Measurements from ENCODE around the gene SARS1. TPM values are rescaled to one million over a fixed set of nuclear protein-coding genes. Genes with fewer than 3 reads are reported as not detected.

SARS1 gene
- total and polyA plus RNA-seq, 8 donors = 139 to 189 (median 145) TPM

DNA sequence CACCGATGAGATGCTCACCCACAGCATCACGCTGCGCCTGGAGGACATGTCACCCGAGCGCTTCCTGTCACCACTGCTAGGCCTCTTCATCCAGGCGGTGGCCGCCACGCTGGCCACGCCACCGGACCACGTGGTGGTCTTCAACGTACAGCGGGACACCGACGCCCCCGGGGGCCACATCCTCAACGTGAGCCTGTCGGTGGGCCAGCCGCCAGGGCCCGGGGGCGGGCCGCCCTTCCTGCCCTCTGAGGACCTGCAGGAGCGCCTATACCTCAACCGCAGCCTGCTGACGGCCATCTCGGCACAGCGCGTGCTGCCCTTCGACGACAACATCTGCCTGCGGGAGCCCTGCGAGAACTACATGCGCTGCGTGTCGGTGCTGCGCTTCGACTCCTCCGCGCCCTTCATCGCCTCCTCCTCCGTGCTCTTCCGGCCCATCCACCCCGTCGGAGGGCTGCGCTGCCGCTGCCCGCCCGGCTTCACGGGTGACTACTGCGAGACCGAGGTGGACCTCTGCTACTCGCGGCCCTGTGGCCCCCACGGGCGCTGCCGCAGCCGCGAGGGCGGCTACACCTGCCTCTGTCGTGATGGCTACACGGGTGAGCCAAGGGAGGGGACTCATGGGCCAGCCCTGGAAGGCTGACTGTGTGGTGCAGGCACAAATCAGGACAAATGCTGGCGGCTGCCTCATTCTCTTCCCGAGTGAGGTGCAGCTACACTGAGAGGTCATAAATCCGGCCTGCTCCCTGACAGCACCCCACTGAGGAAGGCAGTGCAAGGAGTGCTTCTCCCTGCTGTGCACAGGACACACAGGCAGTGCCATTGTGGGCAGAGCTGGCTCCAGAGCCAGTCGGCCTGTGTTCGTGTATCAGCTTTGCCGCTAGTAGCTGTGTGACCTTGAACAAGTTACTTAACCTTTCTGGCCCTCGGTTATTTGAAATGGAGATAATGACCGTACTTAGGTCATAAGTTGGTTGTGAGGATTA, 45.1 kb downstream of the SARS1 start:
- no peak for ATAC-seq
- H3K4me1 ChIP-seq = peaks cover 13 to 16% of the 10 kb centered on the region in 2 donors
- no peak for TF ChIP-seq CTCF (IDR thresholded peaks at IDR 0.05)
- H3K9me3 ChIP-seq = no peaks in the 10 kb centered on the region
- peak in 1 of 4 donors; percentile 73 for DNase-seq
- H3K4me3 ChIP-seq = no peak overlapping the region
- H3K27ac ChIP-seq = no peak overlapping the region
- intact Hi-C loops (cut with DNase I) = no loop called here
- no peaks in the 10 kb centered on the region for H3K36me3 ChIP-seq
- H3K27me3 ChIP-seq = no peaks in the 10 kb centered on the region

GRCh38 chr1:109259674-109260557, 46.2 kb downstream of the SARS1 start:
- Histone ChIP-seq H3K27ac (no peak overlapping the region), H3K36me3 (no peaks in the 10 kb centered on the region), H3K4me1 (peaks cover 1 to 9% of the 10 kb centered on the region in 2 donors), H3K27me3 (no peaks in the 10 kb centered on the region), H3K9me3 (no peaks in the 10 kb centered on the region), H3K4me3 (no peak overlapping the region)
- ATAC-seq (no peak), DNase-seq (no peak)
- intact Hi-C loops (cut with DNase I) = loop anchor here in 1 of 2 donors (5.0 to 10.0 kb wide), 2 partner anchors 147 to 275 kb away; partner anchors contain the start of gene GPR61
- TF ChIP-seq CTCF (IDR thresholded peaks at IDR 0.05) = no peak

DNA sequence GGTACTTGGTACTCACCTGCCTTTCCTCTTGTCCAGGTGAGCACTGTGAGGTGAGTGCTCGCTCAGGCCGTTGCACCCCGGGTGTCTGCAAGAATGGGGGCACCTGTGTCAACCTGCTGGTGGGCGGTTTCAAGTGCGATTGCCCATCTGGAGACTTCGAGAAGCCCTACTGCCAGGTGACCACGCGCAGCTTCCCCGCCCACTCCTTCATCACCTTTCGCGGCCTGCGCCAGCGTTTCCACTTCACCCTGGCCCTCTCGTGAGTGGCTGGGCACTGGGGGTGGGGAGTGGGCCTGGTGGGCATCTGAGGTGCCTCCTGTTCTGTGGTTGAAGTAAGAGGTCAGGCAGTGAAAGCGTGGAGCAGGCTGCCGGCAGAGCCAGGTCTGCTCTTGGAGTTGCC, 47.3 kb downstream of the SARS1 start:
- ATAC-seq (no peak), DNase-seq (no peak)
- H3K4me3 ChIP-seq = no peak overlapping the region
- intact Hi-C loops (cut with DNase I) = loop anchor here in 1 of 2 donors (5.0 to 10.0 kb wide), 2 partner anchors 146 to 274 kb away; partner anchors contain the start of gene GPR61
- peaks cover 0 to 8% of the 10 kb centered on the region in 2 donors for H3K4me1 ChIP-seq
- no peak for TF ChIP-seq CTCF (IDR thresholded peaks at IDR 0.05)
- no peaks in the 10 kb centered on the region for H3K9me3 ChIP-seq
- no peaks in the 10 kb centered on the region for H3K36me3 ChIP-seq
- H3K27ac ChIP-seq = no peak overlapping the region
- H3K27me3 ChIP-seq = no peaks in the 10 kb centered on the region

DNA sequence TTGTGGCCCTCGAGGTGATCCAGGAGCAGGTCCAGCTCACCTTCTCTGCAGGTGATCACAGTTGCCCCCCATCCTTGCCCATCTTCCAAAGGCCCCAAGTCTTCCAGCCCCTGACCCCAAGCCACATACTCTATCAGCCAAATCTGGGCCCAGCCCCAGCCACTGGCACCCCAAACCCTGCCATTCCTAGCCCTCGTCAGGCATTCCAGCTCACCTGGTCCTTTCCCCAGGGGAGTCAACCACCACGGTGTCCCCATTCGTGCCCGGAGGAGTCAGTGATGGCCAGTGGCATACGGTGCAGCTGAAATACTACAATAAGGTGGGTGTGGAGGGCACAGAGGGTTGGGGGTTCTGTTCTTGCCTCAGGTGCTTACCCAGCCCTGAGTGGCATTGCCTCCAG, 47.9 kb downstream of the SARS1 start:
- Histone ChIP-seq H3K27ac (no peak overlapping the region), H3K27me3 (no peaks in the 10 kb centered on the region), H3K36me3 (no peaks in the 10 kb centered on the region), H3K4me1 (peaks cover 0 to 8% of the 10 kb centered on the region in 2 donors), H3K9me3 (no peaks in the 10 kb centered on the region), H3K4me3 (no peak overlapping the region)
- intact Hi-C loops (cut with DNase I) = loop anchor here in 1 of 2 donors (5.0 to 10.0 kb wide), 2 partner anchors 146 to 273 kb away; partner anchors contain the start of gene GPR61
- TF ChIP-seq CTCF (IDR thresholded peaks at IDR 0.05) = no peak
- DNase-seq = peak in 1 of 4 donors; percentile 34
- ATAC-seq = no peak

Data from left lung (tissue), 10 donors.